ENCODE data around the gene ANKS1A.
"Not testable (repeated sequence)": the region's sequence is repeated elsewhere in the genome, so short reads cannot be mapped to it uniquely, and the experiment has no call there.

The ANKS1A gene

GRCh38 chr6:35124356-35124755 is 235.3 kb downstream of the ANKS1A start:
- no peak for DNase-seq (ENCODE audit: low spot score)

DNA sequence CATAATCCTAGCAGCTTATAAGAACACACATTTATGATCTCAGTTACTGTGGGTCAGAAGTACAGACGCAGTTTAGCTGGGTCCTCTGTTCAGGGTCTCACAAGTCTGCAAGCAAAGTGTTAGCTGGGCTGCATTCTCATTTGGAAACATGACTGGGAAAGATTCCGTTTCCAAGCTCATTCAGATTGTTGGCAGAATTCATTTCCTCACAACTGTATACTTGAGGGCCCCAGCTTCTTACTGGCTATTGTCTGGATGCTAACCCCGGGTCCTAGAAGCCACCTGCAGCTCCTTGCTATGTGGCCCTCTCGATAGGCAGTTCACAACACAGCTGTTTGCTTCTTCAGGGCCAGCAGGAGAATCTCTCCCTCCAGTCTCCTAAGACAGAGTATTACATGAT is 239.0 kb downstream of the ANKS1A start:
- DNase-seq (ENCODE audit: low spot score), result no peak

GRCh38 chr6:35128496-35128895 is 239.4 kb downstream of the ANKS1A start:
- no peak for DNase-seq (ENCODE audit: low spot score)

- DNase-seq (ENCODE audit: low spot score), result no peak
Measured at GRCh38 chr6:35136185-35136584, 247.1 kb downstream of the ANKS1A start.

DNA sequence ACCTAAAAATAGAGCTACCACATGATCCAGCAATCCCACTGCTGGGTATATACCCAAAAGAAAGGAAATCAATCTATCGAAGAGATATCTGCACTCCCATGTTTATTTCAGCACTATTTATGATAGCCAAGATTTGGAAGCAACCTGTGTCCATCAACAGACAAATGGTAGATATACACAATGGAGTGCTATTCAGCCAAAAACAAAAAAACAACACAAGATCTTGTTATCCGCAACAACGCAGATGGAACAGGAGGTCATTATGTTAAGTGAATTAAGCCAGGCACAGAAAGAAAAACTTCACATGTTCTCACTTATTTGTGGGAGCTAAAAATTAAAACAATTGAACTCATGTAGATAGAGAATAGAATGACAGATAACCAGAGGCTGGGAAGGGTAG is 249.1 kb downstream of the ANKS1A start:
- not testable (repeated sequence) for DNase-seq (ENCODE audit: low spot score)

GRCh38 chr6:35139470-35139869 is 250.4 kb downstream of the ANKS1A start:
- DNase-seq (ENCODE audit: low spot score), result no peak

GRCh38 chr6:35139924-35140638 is 251.0 kb downstream of the ANKS1A start:
- DNase-seq (ENCODE audit: low spot score), result peak; percentile 62

DNA sequence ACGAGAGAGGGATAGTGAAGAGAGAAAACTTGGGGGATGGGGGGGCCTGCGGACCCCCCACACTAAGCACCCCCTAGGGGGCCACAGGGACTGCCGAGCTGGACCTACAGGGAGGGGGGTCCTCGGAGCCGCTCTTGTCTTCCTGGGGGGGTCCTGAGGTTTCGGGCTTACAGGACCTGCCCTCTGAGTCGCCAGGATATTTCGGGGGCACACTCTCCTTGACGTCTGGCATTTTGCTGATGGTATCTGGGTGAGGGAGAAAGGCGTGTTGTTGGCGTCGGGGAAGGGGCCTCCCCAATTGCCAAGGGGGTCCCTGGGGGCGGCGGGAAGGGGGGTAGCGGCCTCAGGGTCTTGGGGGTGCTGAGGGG is 251.6 kb downstream of the ANKS1A start:
- no peak for DNase-seq (ENCODE audit: low spot score)

Measured in LoVo (cell line).